Vagina (tissue), 2 donors: Measurements from ENCODE around the gene FAM222A. TPM values are rescaled to one million over a fixed set of nuclear protein-coding genes. Genes with fewer than 3 reads are reported as not detected.

ENCODE experiments used
- DNase-seq, 2 donors: peaks; one replicate each; pipeline ENCODE4 v3.0.0-alpha.2; 2017; ENCODE audit errors: extremely low spot score in 2 of 2
- H3K27ac ChIP-seq: fragments of 200-600 bp; sonication (generic); one replicate; pipeline ENCODE4 v1.5.1; 2019
- H3K27me3 ChIP-seq: fragments of 200-600 bp; sonication (generic); one replicate; pipeline ENCODE4 v1.5.1; 2019
- H3K36me3 ChIP-seq, 2 donors: fragments of 200-600 bp; sonication (generic); one replicate each; pipeline ENCODE4 v1.5.1; 2017 to 2019
- H3K4me1 ChIP-seq: fragments of 200-600 bp; sonication (generic); one replicate; pipeline ENCODE4 v1.5.1; 2019
- H3K4me3 ChIP-seq, 2 donors: fragments of 200-600 bp; sonication (generic); 1 replicate in 1 of 2; 2 replicates in 1 of 2; pipeline ENCODE4 v1.5.1; 2016 to 2019
- H3K9me3 ChIP-seq: fragments of 200-600 bp; sonication (generic); one replicate; pipeline ENCODE4 v1.5.1; 2019
- POLR2A ChIP-seq, 2 donors: fragments of 450-650 bp; IDR thresholded peaks; one replicate each; pipeline ENCODE4 v1.6.1; 2017; ENCODE audit warnings: antibody characterized with exemption in 2 of 2, mild to moderate bottlenecking in 2 of 2, moderate library complexity in 2 of 2
- POLR2AphosphoS5 ChIP-seq, 2 donors: sonication (generic); formaldehyde crosslinking; IDR thresholded peaks; one replicate each; pipeline ENCODE4 v1.9.0; 2017; ENCODE audit warnings: antibody characterized with exemption in 2 of 2, mild to moderate bottlenecking in 2 of 2, low read depth in 1 of 2; ENCODE audit not compliant: insufficient read depth in 1 of 2
- intact Hi-C: fragments of 100-400 bp; cut with DNase I; formaldehyde crosslinking; loops from one replicate; pipeline ENCODE4 v1.15.1; 2023
- total RNA-seq: library from RNA; depleted of rRNA; stranded (reverse); fragments of >200 nt; gene quantifications from one replicate; pipeline ENCODE4 v1.2.3, GENCODE V29; 2016
- TF ChIP-seq, protein P1 (sequence below), 3 experiments: fragments of 450-650 bp in 2 of 3; fragments of 200-600 bp in 1 of 3; sonication (generic) in 1 of 3; IDR thresholded peaks; one replicate each; pipeline ENCODE4 v1.5.1; 2017 to 2019; ENCODE audit warnings: antibody characterized with exemption in 3 of 3, mild to moderate bottlenecking in 2 of 3, moderate library complexity in 2 of 3

Gene FAM222A
- total RNA-seq, 1 donor from 2014 or later = 1.5 TPM

DNA sequence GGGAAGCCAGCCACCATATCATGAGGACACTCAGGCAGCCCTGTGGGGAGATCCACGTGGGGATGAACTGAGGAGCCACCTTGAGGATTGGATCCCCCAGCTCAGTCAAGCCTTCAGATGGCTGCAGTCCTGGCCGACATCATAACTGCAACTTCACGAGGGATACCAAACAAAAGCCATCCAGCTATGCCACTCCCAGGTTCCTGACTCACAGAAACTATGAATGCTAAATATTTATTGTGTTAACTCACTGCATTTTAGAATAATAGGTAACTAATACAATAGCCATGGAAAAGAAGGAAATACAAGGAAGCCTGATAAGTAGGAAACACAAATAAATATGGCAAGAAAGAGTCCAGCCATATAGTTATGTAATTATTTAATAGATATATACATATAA lies 42.1 kb upstream of the FAM222A start:
- Histone ChIP-seq H3K4me3 (no peak overlapping the region), H3K4me1 (no peaks in the 10 kb centered on the region), H3K36me3 (no peaks in the 10 kb centered on the region), H3K27ac (no peak overlapping the region), H3K27me3 (no peaks in the 10 kb centered on the region), H3K9me3 (no peaks in the 10 kb centered on the region)
- intact Hi-C loops = no loop called here
- DNase-seq = no peak
- TF ChIP-seq POLR2A (IDR thresholded peaks at IDR 0.05) = no peak
- TF ChIP-seq, protein P1, sequence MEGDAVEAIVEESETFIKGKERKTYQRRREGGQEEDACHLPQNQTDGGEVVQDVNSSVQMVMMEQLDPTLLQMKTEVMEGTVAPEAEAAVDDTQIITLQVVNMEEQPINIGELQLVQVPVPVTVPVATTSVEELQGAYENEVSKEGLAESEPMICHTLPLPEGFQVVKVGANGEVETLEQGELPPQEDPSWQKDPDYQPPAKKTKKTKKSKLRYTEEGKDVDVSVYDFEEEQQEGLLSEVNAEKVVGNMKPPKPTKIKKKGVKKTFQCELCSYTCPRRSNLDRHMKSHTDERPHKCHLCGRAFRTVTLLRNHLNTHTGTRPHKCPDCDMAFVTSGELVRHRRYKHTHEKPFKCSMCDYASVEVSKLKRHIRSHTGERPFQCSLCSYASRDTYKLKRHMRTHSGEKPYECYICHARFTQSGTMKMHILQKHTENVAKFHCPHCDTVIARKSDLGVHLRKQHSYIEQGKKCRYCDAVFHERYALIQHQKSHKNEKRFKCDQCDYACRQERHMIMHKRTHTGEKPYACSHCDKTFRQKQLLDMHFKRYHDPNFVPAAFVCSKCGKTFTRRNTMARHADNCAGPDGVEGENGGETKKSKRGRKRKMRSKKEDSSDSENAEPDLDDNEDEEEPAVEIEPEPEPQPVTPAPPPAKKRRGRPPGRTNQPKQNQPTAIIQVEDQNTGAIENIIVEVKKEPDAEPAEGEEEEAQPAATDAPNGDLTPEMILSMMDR (IDR thresholded peaks at IDR 0.05) = no peak
- no peak for TF ChIP-seq POLR2AphosphoS5 (IDR thresholded peaks at IDR 0.05; ENCODE audit: insufficient read depth in 1 of 2, low read depth in 1 of 2)

DNA sequence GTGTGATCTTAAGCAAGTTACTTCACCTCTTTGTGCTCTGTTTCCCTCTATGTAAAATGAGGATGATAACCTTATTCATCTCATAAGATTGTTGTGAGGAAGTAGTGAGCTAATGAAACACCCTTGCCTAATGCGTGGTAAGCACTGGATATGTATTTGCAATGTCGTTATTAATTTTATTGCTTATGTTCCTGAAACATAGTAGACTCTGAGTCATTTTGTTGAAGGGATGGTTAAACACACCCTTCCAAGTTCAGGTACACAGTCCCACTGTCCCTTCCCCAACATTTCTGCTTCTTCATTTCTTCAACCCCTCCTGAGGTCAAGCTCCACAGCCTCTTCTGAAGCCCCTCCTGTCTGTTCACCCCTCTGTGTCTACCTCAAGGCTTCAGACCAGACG lies 40.2 kb upstream of the FAM222A start:
- no peak for DNase-seq
- no peaks in the 10 kb centered on the region for H3K9me3 ChIP-seq
- H3K4me1 ChIP-seq = no peaks in the 10 kb centered on the region
- no peaks in the 10 kb centered on the region for H3K27me3 ChIP-seq
- no peak overlapping the region for H3K27ac ChIP-seq
- no peak overlapping the region for H3K4me3 ChIP-seq
- intact Hi-C loops = no loop called here
- no peak for TF ChIP-seq POLR2AphosphoS5 (IDR thresholded peaks at IDR 0.05; ENCODE audit: insufficient read depth in 1 of 2, low read depth in 1 of 2)
- TF ChIP-seq, protein P1 (IDR thresholded peaks at IDR 0.05) = no peak
- no peak for TF ChIP-seq POLR2A (IDR thresholded peaks at IDR 0.05)
- H3K36me3 ChIP-seq = no peaks in the 10 kb centered on the region

- H3K27ac ChIP-seq = no peak overlapping the region
- no peak for TF ChIP-seq POLR2A (IDR thresholded peaks at IDR 0.05)
- no peak for TF ChIP-seq POLR2AphosphoS5 (IDR thresholded peaks at IDR 0.05; ENCODE audit: insufficient read depth in 1 of 2, low read depth in 1 of 2)
- TF ChIP-seq, protein P1 (IDR thresholded peaks at IDR 0.05) = no peak
- no peaks in the 10 kb centered on the region for H3K4me1 ChIP-seq
- H3K27me3 ChIP-seq = no peaks in the 10 kb centered on the region
- no peak for DNase-seq
- H3K4me3 ChIP-seq = no peak overlapping the region
- H3K36me3 ChIP-seq = no peaks in the 10 kb centered on the region
- H3K9me3 ChIP-seq = no peaks in the 10 kb centered on the region
- intact Hi-C loops = no loop called here
Measured at GRCh38 chr12:109673884-109674283, 39.7 kb upstream of the FAM222A start.

DNA sequence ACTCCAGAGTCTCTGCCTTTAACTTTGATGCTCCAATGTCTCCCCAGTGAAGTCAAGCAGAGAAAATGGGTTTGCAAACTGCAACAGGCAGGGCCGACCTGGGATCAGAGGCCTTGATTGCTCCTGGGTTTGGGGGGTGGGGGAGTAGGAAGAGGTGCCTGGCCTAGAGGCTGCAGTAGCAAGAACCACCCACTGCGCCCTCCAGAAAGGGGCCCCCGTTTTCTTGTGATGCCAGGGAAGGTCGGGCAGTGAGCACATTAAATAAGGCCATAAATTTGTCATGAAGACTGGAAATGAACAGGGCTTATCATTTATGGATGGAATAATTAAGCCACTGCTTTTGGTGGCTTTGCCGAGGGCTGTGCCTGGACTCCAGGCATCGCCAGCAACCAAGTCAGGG lies 38.2 kb upstream of the FAM222A start:
- H3K27ac ChIP-seq = no peak overlapping the region
- no peaks in the 10 kb centered on the region for H3K4me1 ChIP-seq
- H3K4me3 ChIP-seq = no peak overlapping the region
- intact Hi-C loops = no loop called here
- H3K9me3 ChIP-seq = no peaks in the 10 kb centered on the region
- no peak for TF ChIP-seq POLR2AphosphoS5 (IDR thresholded peaks at IDR 0.05; ENCODE audit: insufficient read depth in 1 of 2, low read depth in 1 of 2)
- TF ChIP-seq, protein P1 (IDR thresholded peaks at IDR 0.05) = no peak
- no peak for TF ChIP-seq POLR2A (IDR thresholded peaks at IDR 0.05)
- no peaks in the 10 kb centered on the region for H3K36me3 ChIP-seq
- DNase-seq = no peak
- H3K27me3 ChIP-seq = no peaks in the 10 kb centered on the region

- no peaks in the 10 kb centered on the region for H3K27me3 ChIP-seq
- intact Hi-C loops = no loop called here
- no peak overlapping the region for H3K27ac ChIP-seq
- TF ChIP-seq POLR2AphosphoS5 (IDR thresholded peaks at IDR 0.05; ENCODE audit: insufficient read depth in 1 of 2, low read depth in 1 of 2) (no peak), POLR2A (IDR thresholded peaks at IDR 0.05) (no peak)
- TF ChIP-seq, protein P1 (IDR thresholded peaks at IDR 0.05) = no peak
- no peaks in the 10 kb centered on the region for H3K36me3 ChIP-seq
- no peak for DNase-seq
- H3K4me3 ChIP-seq = no peak overlapping the region
- no peaks in the 10 kb centered on the region for H3K9me3 ChIP-seq
- H3K4me1 ChIP-seq = no peaks in the 10 kb centered on the region
Measured at GRCh38 chr12:109677279-109677691, 36.3 kb upstream of the FAM222A start.
